GM19351 (cell line): Measurements from ENCODE around the gene MYOM1.

Source experiments
- ATAC-seq: cut with Tn5 transposase; IDR thresholded peaks from one replicate; pipeline ENCODE4 v1.9.1; 2021; ENCODE audit warnings: mild to moderate bottlenecking, moderate library complexity; ENCODE audit not compliant: unreplicated experiment

MYOM1 gene

GRCh38 chr18:3120356-3120755, 99.4 kb downstream of the MYOM1 start:
- ATAC-seq, result no peak

- ATAC-seq, result no peak
Observed at GRCh38 chr18:3119401-3120341, 100.1 kb downstream of the MYOM1 start.

GRCh38 chr18:3118195-3119010, 101.4 kb downstream of the MYOM1 start:
- no peak for ATAC-seq

- no peak for ATAC-seq
Observed at GRCh38 chr18:3117493-3118192, 102.1 kb downstream of the MYOM1 start.

- no peak for ATAC-seq
Observed at GRCh38 chr18:3115447-3116030, 104.2 kb downstream of the MYOM1 start.

GRCh38 chr18:3114451-3114850, 105.3 kb downstream of the MYOM1 start:
- ATAC-seq, result no peak

- no peak for ATAC-seq
Observed at GRCh38 chr18:3114026-3114425, 105.7 kb downstream of the MYOM1 start.

GRCh38 chr18:3111523-3112240, 108.1 kb downstream of the MYOM1 start:
- ATAC-seq, result no peak

- ATAC-seq, result no peak
Observed at GRCh38 chr18:3110034-3110752, 109.6 kb downstream of the MYOM1 start.

GRCh38 chr18:3107740-3108151, 112.0 kb downstream of the MYOM1 start:
- no peak for ATAC-seq

- ATAC-seq, result no peak
Observed at GRCh38 chr18:3104190-3105054, 115.3 kb downstream of the MYOM1 start.

- no peak for ATAC-seq
Observed at GRCh38 chr18:3103576-3103975, 116.2 kb downstream of the MYOM1 start.

GRCh38 chr18:3102983-3103382, 116.8 kb downstream of the MYOM1 start:
- no peak for ATAC-seq

- ATAC-seq, result no peak
Observed at GRCh38 chr18:3100498-3101132, 119.2 kb downstream of the MYOM1 start.

GRCh38 chr18:3099327-3099726, 120.4 kb downstream of the MYOM1 start:
- no peak for ATAC-seq

- ATAC-seq, result no peak
Observed at GRCh38 chr18:3097082-3097481, 122.7 kb downstream of the MYOM1 start.

GRCh38 chr18:3095921-3096320, 123.8 kb downstream of the MYOM1 start:
- ATAC-seq, result no peak

GRCh38 chr18:3094338-3094684, 125.5 kb downstream of the MYOM1 start:
- ATAC-seq, result no peak
